GM18909 (cell line): ENCODE results near the gene FHOD1.

Experiments used
- ATAC-seq: cut with Tn5 transposase; IDR thresholded peaks from one replicate; pipeline ENCODE4 v1.9.1; 2021; ENCODE audit warnings: mild to moderate bottlenecking; ENCODE audit not compliant: unreplicated experiment, poor library complexity

Gene FHOD1

GRCh38 chr16:67211674-67212073 is 35.6 kb downstream of the FHOD1 start:
- ATAC-seq: no peak

DNA sequence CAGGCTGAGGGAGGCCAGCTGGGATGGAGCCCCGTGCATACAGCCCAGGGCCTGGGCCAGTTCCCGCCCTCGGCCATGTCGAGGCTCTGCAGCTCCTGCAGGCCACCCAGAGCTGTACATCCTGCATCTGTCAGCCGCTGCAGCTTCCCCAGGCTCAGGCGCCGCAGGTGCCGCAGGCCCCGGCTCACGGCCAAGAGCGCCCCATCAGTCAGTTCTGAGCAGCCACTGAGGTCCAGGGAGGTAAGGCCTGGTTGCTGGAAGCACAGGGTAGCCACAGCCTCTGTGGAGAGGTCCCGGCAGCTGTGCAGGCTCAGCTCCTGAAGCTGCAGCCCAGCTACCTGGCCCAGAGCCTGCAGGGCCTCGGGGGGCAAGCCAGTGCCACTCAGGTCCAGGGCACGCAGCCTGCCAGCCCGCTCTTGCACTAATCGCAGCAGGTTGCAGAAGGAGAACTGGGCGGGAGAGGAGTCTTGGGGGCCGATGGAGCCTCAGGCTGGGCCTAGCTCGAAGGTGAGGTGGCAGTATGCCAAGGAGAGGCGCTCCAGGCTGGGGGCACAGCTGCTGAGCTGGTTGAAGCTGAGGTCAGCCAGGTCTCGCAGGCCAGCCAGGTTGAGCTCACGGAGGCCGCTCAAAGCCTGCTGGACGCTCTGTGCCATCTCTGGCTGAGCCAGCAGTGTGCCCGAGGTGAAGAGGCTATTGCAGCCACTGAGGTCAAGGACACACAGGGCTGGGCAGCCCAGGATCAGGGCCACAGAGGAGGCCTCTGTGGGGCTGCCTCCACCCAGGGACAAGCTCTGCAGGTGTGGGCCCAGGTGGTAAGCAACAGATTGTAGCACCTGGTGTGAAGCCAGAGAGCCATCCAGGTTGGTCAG is 37.0 kb downstream of the FHOD1 start:
- ATAC-seq: no peak

GRCh38 chr16:67209565-67209964 is 37.7 kb downstream of the FHOD1 start:
- no peak for ATAC-seq

GRCh38 chr16:67208154-67208896 is 39.0 kb downstream of the FHOD1 start:
- no peak for ATAC-seq

DNA sequence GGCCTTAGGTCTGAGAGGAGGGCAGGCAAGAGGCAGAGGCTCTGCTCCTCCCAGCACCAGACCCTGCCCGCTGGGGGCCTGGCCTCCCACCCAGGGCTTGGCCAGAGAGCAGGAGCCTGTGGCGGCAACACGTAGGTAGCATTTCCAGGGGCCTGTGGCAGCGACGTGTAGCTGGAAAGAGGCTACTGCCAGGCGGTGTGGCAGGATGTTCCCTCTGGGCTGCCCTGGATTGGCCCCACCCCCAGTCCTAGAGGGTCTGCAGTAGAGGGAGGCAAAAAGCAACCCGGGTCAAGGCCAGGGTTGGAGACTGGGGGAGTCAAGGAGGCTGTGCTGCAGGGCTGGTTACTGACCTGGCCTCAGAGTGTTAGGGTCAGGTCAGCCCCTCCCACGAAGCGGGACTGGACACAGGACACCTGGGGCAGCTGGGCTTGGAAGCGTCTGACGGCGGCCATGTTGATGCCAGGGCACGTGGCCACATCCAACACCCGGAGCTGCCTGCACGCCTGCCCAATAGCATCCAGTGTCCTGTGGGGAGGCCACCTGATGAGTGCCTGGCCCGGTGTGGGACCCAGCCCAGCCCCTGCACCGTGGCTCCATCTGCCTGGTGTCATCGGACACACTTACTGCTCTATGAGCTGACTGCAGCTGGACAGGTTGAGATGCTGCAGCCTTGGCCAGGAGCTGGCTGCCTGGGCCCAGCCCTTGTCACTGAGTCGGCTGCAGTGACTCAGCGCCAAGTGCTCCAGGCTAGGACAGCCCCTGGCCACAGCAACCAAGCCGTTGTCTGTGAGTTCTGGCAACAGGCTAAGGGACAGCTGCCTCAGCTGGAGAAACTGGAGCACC is 39.8 kb downstream of the FHOD1 start:
- ATAC-seq: no peak

DNA sequence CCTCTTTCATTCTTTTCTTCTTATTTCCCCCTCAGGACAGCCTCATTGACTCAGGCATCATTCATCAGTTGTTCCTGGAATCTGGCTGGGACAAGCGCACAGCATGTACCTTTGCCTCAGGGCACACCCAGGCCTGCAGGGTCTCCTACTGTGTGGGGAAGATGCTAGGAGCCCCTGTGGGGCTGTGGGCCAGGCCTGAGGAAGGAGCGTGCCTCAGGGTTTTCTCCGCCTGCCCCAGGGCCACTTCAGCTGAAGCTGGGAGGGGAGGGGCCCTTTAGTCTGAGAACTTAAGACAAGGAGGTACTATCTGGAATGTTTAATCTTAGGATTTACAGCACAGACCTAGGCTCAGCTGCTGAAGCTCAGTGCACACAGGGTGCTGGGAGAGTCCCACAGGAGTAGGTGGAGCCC is 40.4 kb downstream of the FHOD1 start:
- ATAC-seq: no peak

DNA sequence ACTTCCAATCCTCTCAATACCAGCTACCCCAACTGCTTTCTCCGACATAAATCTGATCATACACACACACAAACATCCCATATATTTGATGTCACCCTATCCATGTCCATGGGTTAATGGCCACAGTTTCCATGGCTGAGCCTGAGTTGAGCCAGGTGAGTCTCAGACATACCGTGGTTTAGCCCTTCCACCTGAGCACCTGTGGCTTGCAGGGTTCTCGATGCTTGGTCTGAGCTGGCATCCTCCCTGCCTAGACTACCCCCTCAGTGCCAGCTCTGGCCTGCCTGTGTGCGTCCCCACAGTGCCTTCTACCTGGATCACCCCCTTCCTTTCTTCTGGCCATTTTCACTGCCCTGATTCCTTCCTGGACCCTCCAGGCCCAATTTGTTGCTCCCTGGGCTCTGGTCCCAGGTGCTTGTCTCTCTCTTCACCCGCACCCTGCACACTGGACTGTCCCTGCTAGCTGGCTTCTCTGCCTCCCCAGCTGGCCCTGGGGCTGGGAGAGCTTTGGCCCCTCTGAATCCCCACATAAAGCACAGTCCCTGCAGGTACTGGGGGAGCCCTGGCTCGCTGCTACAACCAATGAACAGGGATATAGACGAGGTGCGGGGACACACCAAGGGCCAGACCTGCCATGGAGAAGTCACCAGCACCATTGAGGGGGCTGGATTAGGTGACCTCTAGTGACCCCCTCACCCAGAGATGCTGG is 41.0 kb downstream of the FHOD1 start:
- ATAC-seq: no peak

DNA sequence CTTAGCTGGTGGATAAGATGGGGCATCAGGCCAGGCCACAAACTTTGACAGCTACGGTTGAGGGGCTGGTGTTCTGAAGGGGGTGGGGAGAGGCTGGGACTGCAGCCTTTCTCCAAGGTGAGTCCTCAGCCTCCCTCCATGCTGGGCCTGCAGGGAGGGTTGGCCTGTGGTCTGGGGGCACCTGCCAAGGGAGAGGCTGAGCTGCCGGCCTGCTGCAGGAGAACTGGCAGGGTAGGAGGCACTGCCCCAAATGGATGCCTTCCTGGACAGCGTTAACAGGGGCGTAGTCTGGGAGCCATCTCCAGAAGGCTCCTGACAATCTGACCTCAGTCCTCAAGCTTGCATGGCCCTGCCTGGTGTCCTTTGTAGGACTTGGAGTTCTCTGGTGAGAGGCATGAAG is 43.2 kb downstream of the FHOD1 start:
- ATAC-seq: no peak

- ATAC-seq: no peak
Measured at GRCh38 chr16:67202956-67203493, 44.3 kb downstream of the FHOD1 start.

DNA sequence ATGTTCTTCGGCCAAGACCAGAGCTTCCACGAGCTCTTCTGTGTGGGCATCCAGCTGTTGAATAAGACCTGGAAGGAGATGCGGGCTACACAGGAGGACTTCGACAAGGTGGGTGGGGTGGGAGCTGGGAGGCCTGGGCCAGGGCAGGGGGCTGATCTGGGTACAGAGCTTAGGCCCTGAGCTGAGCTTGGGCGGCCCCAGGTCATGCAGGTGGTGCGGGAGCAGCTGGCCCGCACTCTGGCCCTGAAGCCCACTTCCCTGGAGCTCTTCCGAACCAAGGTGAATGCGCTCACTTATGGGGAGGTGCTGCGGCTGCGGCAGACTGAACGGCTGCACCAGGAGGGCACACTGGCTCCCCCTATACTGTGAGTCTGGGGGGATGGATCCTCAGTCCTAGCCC is 44.9 kb downstream of the FHOD1 start:
- ATAC-seq: no peak

DNA sequence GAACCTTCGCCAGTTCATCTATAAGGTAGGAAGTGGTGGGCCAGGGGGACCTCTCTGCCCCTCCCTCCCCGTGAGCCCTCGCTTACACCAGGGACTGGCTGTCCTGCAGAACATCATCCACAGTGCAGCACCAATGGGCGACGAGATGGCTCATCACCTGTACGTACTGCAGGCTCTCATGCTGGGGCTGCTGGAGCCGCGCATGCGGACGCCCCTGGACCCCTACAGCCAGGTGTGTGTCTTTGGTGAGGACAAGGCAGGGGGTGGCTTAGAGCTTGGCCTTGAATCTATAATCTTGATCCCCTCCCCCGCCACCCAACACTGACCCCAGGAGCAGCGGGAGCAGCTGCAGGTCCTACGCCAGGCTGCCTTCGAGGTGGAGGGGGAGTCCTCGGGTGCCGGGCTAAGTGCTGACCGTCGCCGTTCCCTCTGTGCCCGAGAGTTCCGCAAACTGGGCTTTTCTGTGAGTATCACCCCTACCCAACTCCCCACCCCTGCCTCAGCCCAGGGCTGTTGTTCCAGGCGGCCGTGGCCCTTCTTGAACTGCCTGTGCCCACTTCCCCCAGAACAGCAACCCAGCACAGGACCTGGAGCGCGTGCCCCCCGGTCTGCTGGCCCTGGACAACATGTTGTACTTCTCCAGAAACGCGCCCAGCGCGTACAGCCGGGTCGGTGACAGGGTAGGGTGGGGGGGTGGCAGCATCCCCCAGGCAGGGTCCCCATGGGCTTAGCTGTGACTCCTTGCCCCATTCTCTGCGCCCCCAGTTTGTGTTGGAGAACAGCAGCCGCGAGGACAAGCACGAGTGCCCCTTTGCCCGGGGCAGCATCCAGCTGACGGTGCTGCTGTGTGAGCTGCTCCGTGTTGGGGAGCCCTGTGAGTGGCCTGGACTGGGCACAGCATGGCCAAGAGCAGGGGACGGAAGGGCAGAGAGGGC is 45.6 kb downstream of the FHOD1 start:
- no peak for ATAC-seq

DNA sequence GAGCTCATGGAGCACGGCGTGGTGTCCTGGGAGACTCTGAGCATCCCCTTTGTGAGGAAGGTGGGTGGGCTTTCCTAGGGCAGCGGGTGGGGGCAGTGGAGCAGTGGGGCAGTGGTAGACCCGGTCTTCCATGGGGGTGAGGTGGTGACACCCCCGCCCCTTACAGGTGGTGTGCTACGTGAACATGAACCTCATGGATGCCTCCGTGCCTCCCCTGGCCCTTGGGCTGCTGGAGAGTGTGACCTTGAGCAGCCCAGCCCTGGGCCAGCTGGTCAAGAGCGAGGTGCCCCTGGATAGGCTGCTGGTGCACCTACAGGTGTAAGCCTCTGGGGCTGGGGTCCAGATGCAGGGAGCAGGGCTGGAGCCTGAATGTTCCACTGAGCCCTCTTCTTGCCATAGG is 46.8 kb downstream of the FHOD1 start:
- no peak for ATAC-seq

- no peak for ATAC-seq
Measured at GRCh38 chr16:67199808-67200198, 47.5 kb downstream of the FHOD1 start.

DNA sequence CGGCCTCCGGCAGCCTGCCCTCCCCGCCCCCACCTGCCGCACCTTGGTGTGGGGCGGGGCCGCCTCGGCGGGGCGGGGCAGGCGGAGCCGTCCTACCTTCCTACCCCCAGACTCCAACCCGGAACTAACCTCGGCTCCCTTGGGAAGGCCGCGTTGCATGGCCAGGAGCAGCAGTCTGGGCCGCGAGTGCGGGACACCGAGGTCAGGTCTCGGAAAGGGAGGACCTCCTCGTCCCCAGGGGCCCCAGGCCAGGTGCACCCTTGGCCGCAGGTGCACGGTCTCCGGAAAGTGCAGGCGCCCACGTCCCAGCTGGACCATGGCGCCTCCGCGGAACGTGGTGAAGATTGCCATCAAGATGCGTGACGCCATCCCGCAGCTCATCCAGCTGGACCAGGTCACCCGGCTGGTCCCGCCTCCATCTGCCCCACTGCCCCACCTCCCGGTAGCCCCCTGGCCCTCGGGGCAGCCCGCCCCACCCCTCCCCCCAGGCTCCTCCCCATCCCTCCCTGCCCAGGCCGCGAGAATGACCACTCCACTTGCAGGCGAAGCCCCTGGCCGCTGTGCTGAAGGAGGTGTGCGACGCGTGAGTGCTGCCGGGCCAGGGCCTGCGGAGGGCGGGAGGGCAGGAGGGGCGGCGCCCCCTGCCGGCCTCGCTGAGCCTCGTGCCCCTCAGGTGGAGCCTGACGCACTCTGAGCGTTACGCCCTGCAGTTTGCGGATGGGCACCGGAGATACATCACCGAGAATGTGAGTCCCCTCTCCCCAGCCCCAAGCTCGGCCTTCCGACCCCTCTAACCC is 48.1 kb downstream of the FHOD1 start, which contains the start of gene ELMO3:
TSS of gene ELMO3 (plus strand) at position 121 of the 797 bp plus-strand sequence. CDS start at position 317, 196 bp downstream.
- ATAC-seq: no peak

DNA sequence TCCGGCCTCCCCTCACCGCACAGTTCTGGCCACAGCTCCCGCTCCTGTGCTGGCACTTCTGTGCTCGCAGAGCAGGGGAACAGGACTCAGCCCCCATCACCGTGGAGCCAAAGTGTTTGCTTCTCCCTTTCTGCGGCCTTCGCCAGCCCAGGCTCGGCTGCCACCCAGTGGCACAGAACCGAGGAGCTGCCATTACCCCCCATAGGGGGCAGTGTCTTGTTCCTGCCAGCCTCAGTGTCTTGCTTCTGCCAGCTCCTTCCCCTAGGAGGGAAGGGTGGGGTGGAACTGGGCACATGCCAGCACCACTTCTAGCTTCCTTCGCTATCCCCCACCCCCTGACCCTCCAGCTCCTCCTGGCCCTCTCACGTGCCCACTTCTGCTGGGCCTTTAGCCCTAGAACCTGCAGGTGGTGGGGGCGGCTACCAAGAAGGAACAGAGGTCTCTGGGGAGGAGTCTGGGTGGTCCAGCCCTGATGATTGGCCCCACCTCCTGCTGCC is 49.0 kb downstream of the FHOD1 start:
- ATAC-seq: no peak

DNA sequence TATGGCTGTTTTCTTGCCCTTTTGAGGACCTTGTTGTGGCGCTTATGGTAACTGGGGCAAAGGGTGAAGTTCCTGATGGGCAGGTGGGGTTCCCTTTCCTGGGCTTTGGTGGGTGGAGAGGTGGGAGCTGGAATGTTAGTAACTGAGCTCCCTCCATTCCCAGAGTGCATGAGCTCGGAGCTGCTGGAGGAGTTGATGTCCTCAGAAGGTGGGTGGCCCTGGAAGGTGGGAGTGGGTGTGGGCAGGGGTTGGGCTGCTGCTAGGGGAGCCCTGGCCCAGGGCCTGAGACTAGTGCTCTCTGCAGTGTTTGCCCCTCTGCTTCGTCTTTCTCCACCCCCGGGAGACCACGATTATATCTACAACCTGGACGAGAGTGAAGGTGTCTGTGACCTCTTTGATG is 49.6 kb downstream of the FHOD1 start:
- no peak for ATAC-seq

DNA sequence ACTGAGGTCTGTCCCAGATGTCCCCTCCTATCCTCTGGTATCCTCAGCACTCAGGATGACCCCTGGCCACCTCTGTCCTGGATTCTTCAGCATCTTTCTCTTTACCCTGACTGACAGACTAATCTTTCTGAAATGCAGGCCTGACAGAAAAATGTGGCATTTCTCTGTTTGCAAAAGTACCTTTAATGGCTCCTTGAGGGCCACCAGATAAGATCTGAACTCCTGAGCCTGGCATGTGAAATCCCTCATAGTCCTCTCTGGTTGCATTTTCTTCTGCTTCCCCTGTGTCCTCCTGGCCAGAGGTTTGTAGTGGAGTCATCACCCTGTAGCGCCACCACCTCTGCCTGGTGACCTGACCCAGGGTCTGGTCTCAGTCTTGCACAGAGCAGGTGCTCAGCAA is 50.4 kb downstream of the FHOD1 start:
- no peak for ATAC-seq

- no peak for ATAC-seq
Measured at GRCh38 chr16:67195676-67196075, 51.6 kb downstream of the FHOD1 start.
